GM12878 (cell line): ENCODE data around the gene ENOX1. TPM values are rescaled to one million over a fixed set of nuclear protein-coding genes. Genes with fewer than 3 reads are reported as not detected.

Source experiments
- ATAC-seq: fragments of 200-7000 bp; cut with Tn5 transposase; 3 replicates; pipeline ENCODE4 v1.9.1; 2020; ENCODE audit warnings: mild to moderate bottlenecking, moderate library complexity
- BruUV-seq: library from RNA; stranded (reverse); fragments of 400-500 nt; replicated peaks from 2 replicates; lab custom pipeline; 2021; lab: Mats Ljungman, UMichigan
- CTCF ChIA-PET: fragments of 300-600 bp; sonication (Branson Sonifier 250); formaldehyde crosslinking; extraction: SDS; loops from one replicate; lab custom pipeline; 2021; ENCODE audit warnings: inconsistent platforms; lab: Yijun Ruan, JAX
- POLR2A ChIA-PET: fragments of 350-600 bp; formaldehyde crosslinking; extraction: SDS; loops from one replicate; lab custom pipeline; 2021; ENCODE audit warnings: inconsistent platforms; lab: Charles Lee
- RAD21 ChIA-PET: fragments of 300-600 bp; sonication (Branson Sonifier 250); formaldehyde crosslinking; loops from one replicate; lab custom pipeline; 2023; ENCODE audit warnings: antibody characterized with exemption; ENCODE audit not compliant: unreplicated experiment; lab: Charles Lee
- SMC1A ChIA-PET: fragments of 300-600 bp; sonication (Branson Sonifier 250); formaldehyde crosslinking; loops from one replicate; lab custom pipeline; 2023; ENCODE audit not compliant: unreplicated experiment, uncharacterized antibody; lab: Charles Lee
- DNase-seq: peaks from one replicate; pipeline ENCODE4 v3.0.0-alpha.2; 2011; ENCODE audit warnings: low read depth, low spot score
- FAIRE-seq: peaks from 3 replicates; lab custom pipeline; 2011; peaks lifted over from hg19 to GRCh38; lab: Jason Lieb, UNC
- H2AFZ ChIP-seq: 2 replicates; pipeline ENCODE4 v1.6.0; 2011; ENCODE audit warnings: low read depth, low read length, control low read depth; ENCODE audit not compliant: control insufficient read depth
- H3K27ac ChIP-seq: 2 replicates; pipeline ENCODE4 v1.5.1; 2011; ENCODE audit warnings: control low read depth; ENCODE audit not compliant: control insufficient read depth, insufficient read depth
- H3K27me3 ChIP-seq, 2 experiments: replicated peaks in 1 of 2; 2 replicates each; pipeline versions ENCODE4 v1.6.0 to v1.6.1; 2011; ENCODE audit warnings: low read length in 1 of 2; ENCODE audit not compliant: control insufficient read depth in 2 of 2, insufficient read depth in 2 of 2
- H3K36me3 ChIP-seq, 2 experiments: 2 replicates each; pipeline ENCODE4 v1.5.1; 2011; ENCODE audit warnings: low read length in 1 of 2; ENCODE audit not compliant: control insufficient read depth in 2 of 2, insufficient read depth in 2 of 2
- H3K4me1 ChIP-seq: 2 replicates; pipeline ENCODE4 v1.6.1; 2011; ENCODE audit warnings: mild to moderate bottlenecking, low read length, moderate library complexity, mixed read lengths; ENCODE audit not compliant: control insufficient read depth, insufficient read depth
- H3K4me2 ChIP-seq: 2 replicates; pipeline ENCODE4 v1.6.0; 2011; ENCODE audit warnings: control low read depth; ENCODE audit not compliant: control insufficient read depth, insufficient read depth
- H3K4me3 ChIP-seq: fragments of 200-600 bp; sonication (generic); 2 replicates; pipeline ENCODE4 v1.5.1; 2016
- H3K79me2 ChIP-seq: 2 replicates; pipeline ENCODE4 v1.6.0; 2011; ENCODE audit warnings: low read length; ENCODE audit not compliant: control insufficient read depth, insufficient read depth
- H3K9ac ChIP-seq: 2 replicates; pipeline ENCODE4 v1.8.0; 2011; ENCODE audit warnings: low read length, control low read depth, mixed read lengths; ENCODE audit not compliant: control insufficient read depth, insufficient read depth
- H3K9me3 ChIP-seq: replicated peaks from 3 replicates; pipeline ENCODE4 v1.5.1; 2011; ENCODE audit warnings: mild to moderate bottlenecking, low read length; ENCODE audit not compliant: control insufficient read depth, insufficient read depth
- H4K20me1 ChIP-seq: 2 replicates; pipeline ENCODE4 v1.6.0; 2011; ENCODE audit not compliant: control insufficient read depth, insufficient read depth
- CHD1 ChIP-seq: IDR thresholded peaks from 2 replicates; pipeline ENCODE4 v1.6.1; 2012; ENCODE audit warnings: low read depth, low read length, improper control_type of control experiment
- ESRRA ChIP-seq: IDR thresholded peaks from 2 replicates; pipeline ENCODE4 v1.6.1; 2012; ENCODE audit warnings: mild to moderate bottlenecking, low read length, improper control_type of control experiment
- HCFC1 ChIP-seq: fragments of 150-350 bp; IDR thresholded peaks from 2 replicates; pipeline ENCODE4 v1.6.1; 2014; ENCODE audit warnings: low read length
- IKZF2 ChIP-seq, 2 experiments: fragments of 450-650 bp; IDR thresholded peaks; 2 replicates each; pipeline ENCODE4 v1.6.1; 2017; ENCODE audit warnings: mild to moderate bottlenecking in 2 of 2, moderate library complexity in 2 of 2
- JUND ChIP-seq: IDR thresholded peaks from 2 replicates; pipeline ENCODE4 v1.6.1; 2012; ENCODE audit warnings: low read depth, mild to moderate bottlenecking, low read length, improper control_type of control experiment, moderate library complexity
- KDM1A ChIP-seq: fragments of 200-600 bp; sonication (generic); IDR thresholded peaks from 2 replicates; pipeline ENCODE4 v1.6.1; 2016; ENCODE audit warnings: borderline replicate concordance
- MEF2B ChIP-seq: fragments of 450-650 bp; IDR thresholded peaks from 2 replicates; pipeline ENCODE4 v1.6.1; 2018; ENCODE audit warnings: mild to moderate bottlenecking, moderate library complexity; ENCODE audit not compliant: partially characterized antibody, poor library complexity, severe bottlenecking
- MTA3 ChIP-seq: IDR thresholded peaks from 2 replicates; pipeline ENCODE4 v1.6.1; 2012; ENCODE audit warnings: low read length, inconsistent platforms, borderline replicate concordance
- MYC ChIP-seq: IDR thresholded peaks from 2 replicates; pipeline ENCODE4 v1.6.1; 2011; ENCODE audit warnings: mild to moderate bottlenecking, low read length, moderate library complexity, inconsistent platforms; ENCODE audit not compliant: insufficient read depth, insufficient replicate concordance, insufficient read length, severe bottlenecking
- POLR2AphosphoS2 ChIP-seq: IDR thresholded peaks from 2 replicates; pipeline ENCODE4 v1.6.1; 2011; ENCODE audit warnings: low read depth, mild to moderate bottlenecking, low read length, improper control_type of control experiment, moderate library complexity
- RCOR1 ChIP-seq: conservative IDR thresholded peaks from 2 replicates; pipeline ENCODE4 v1.6.1; 2012; ENCODE audit warnings: low read depth, low read length, improper control_type of control experiment
- ZNF207 ChIP-seq: fragments of 450-650 bp; IDR thresholded peaks from 2 replicates; pipeline ENCODE4 v1.6.1; 2014; ENCODE audit warnings: antibody characterized with exemption, mild to moderate bottlenecking, borderline replicate concordance
- ZZZ3 ChIP-seq: IDR thresholded peaks from 2 replicates; pipeline ENCODE4 v1.6.1; 2011; ENCODE audit warnings: low read depth; ENCODE audit not compliant: control insufficient read depth, insufficient read length
- WGBS: methylation state at CpG from one replicate; pipeline ENCODE4 v1.1.6; 2016; ENCODE audit warnings: low lambda C conversion rate; ENCODE audit not compliant: insufficient replicate concordance, insufficient coverage; ENCODE audit errors: missing lambda C conversion rate; 5-methylcytosine and 5-hydroxymethylcytosine counted together
- in situ Hi-C: fragments of 300-500 bp; cut with MboI; formaldehyde crosslinking; loops from 9 replicates; pipeline ENCODE4 v1.14.3; 2018; ENCODE audit warnings: mixed read lengths
- intact Hi-C: fragments of 100-400 bp; cut with micrococcal nuclease; formaldehyde crosslinking; loops from one replicate; pipeline ENCODE4 v1.14.2; 2022; ENCODE audit not compliant: unreplicated experiment
- polyA plus RNA-seq, 11 experiments: library from polyadenylated mRNA; depleted of rRNA in 4 of 11; unstranded in 6 of 11; stranded (reverse) in 5 of 11; fragments of >200 nt; fragmentation: Nextera tagmentation in 4 of 11; fragmentation: Illumina TruSeq in 1 of 11; extraction: Ambion mirVana in 4 of 11; extraction: Trizol in 1 of 11; gene quantifications; 1 replicate in 1 of 11; 2 replicates in 10 of 11; pipeline versions ENCODE4 v1.2.1 to v1.2.3, GENCODE V29; 2011 to 2016; ENCODE audit warnings: inconsistent platforms in 2 of 11, missing spikeins in 2 of 11, low read depth in 1 of 11
- total RNA-seq, 4 experiments: library from RNA; depleted of rRNA in 3 of 4; stranded (reverse); fragments of >200 nt in 3 of 4; fragmentation: Illumina TruSeq in 1 of 4; extraction: Trizol in 1 of 4; gene quantifications; 2 replicates each; pipeline versions ENCODE4 v1.2.1 to v1.2.3, GENCODE V29; 2013 to 2021

ENOX1 gene
- total and polyA plus RNA-seq, 10 of the 15 experiments (the other 5 are each of a cell fraction or from before 2014, with no cell fraction given) = 0.11 to 0.26 (median 0.15) TPM

GRCh38 chr13:43270130-43270830 is 516.5 kb downstream of the ENOX1 start:
- no TSS peak for BruUV-seq

GRCh38 chr13:43269037-43269481 is 517.7 kb downstream of the ENOX1 start:
- ChIA-PET POLR2A (no interaction called here), CTCF (interaction anchor here (0.6 kb wide), 1 partner anchor 82 kb away, joined by 5 read pairs; no protein-coding TSS in a partner anchor), SMC1A (interaction anchor here (1.0 to 2.5 kb wide), 6 partner anchors 8 to 224 kb away, joined by 3 to 7 read pairs (median 4); no protein-coding TSS in a partner anchor), RAD21 (interaction anchor here (0.9 to 1.4 kb wide), 3 partner anchors 15 to 607 kb away, joined by 3 to 4 read pairs (median 3); no protein-coding TSS in a partner anchor)
- BruUV-seq = no TSS peak
- H3K27ac ChIP-seq = no peak overlapping the region
- no peaks in the 10 kb centered on the region for H3K27me3 ChIP-seq
- 74% methylated on average over 5 of the region's 5 CpGs for WGBS
- intact Hi-C loops (loop anchor here (10.0 kb wide), 1 partner anchor 294 kb away; no protein-coding TSS in a partner anchor), in situ Hi-C loops (no loop called here)
- no peak overlapping the region for H3K9ac ChIP-seq
- FAIRE-seq (no peak), DNase-seq (no peak), ATAC-seq (no peak)
- H3K79me2 ChIP-seq = no peaks in the 10 kb centered on the region
- H3K4me1 ChIP-seq = peaks cover 12% of the 10 kb centered on the region
- H3K36me3 ChIP-seq = no peaks in the 10 kb centered on the region
- H3K4me3 ChIP-seq = no peak overlapping the region
- TF ChIP-seq JUND (no peak), RCOR1 (no peak), ZZZ3 (no peak), MTA3 (no peak), IKZF2 (IDR thresholded peaks at IDR 0.05) (no peak), KDM1A (no peak), MEF2B (no peak), CHD1 (no peak), MYC (no peak), ESRRA (no peak), POLR2AphosphoS2 (no peak)
- no peaks in the 10 kb centered on the region for H3K9me3 ChIP-seq
- H2AFZ ChIP-seq = no peak overlapping the region
- no peak overlapping the region for H3K4me2 ChIP-seq
- no peaks in the 10 kb centered on the region for H4K20me1 ChIP-seq

More at GRCh38 chr13:43270130-43270830, 516.5 kb downstream of the ENOX1 start:
- Histone ChIP-seq H2AFZ (no peak overlapping the region), H3K27ac (no peak overlapping the region)
- TF ChIP-seq ZNF207 (no peak), HCFC1 (no peak)
- TF ChIP-seq, all 136 proteins: peak for 0
- RAD21 ChIA-PET = interaction anchor here (0.6 kb wide), 1 partner anchor 318 kb away, joined by 7 read pairs; no protein-coding TSS in a partner anchor
- H3K4me1 ChIP-seq = peaks cover 12% of the 10 kb centered on the region
- H3K9me3 ChIP-seq = no peaks in the 10 kb centered on the region
- H3K4me3 ChIP-seq = no peak overlapping the region
- H3K9ac ChIP-seq = no peak overlapping the region
- CTCF ChIA-PET = interaction anchor here (0.5 kb wide), 1 partner anchor 166 kb away, joined by 3 read pairs; no protein-coding TSS in a partner anchor
- no peaks in the 10 kb centered on the region for H3K27me3 ChIP-seq
- POLR2A ChIA-PET = interaction anchor here (0.6 kb wide), 1 partner anchor 532 kb away, joined by 3 read pairs; no protein-coding TSS in a partner anchor
- intact Hi-C loops = no loop called here
- H3K36me3 ChIP-seq = no peaks in the 10 kb centered on the region
- DNase-seq = no peak
- FAIRE-seq = no peak
- no peak for ATAC-seq
- H3K79me2 ChIP-seq = no peaks in the 10 kb centered on the region
- in situ Hi-C loops = no loop called here
- 69% methylated on average over 4 of the region's 4 CpGs for WGBS
- H3K4me2 ChIP-seq = no peak overlapping the region
- SMC1A ChIA-PET = interaction anchor here (1.0 to 2.5 kb wide), 4 partner anchors 7 to 225 kb away, joined by 3 to 7 read pairs (median 4); no protein-coding TSS in a partner anchor
- no peaks in the 10 kb centered on the region for H4K20me1 ChIP-seq
